SK-N-SH treated with all-trans-retinoic acid at 6 μM for 48 hours (cell line): ENCODE results near the gene JARID2.
A peak's percentile ranks its signal among the peaks of the same experiment; 100 is the strongest.

Experiments used
- ATAC-seq: fragments of 200-7000 bp; cut with Tn5 transposase; 3 replicates; pipeline ENCODE4 v1.9.1; 2020; ENCODE audit warnings: mild to moderate bottlenecking, moderate library complexity
- ARNTL ChIP-seq: fragments of 450-650 bp; formaldehyde crosslinking; IDR thresholded peaks from 2 replicates; pipeline ENCODE4 v1.5.0; 2020; ENCODE audit warnings: low read depth, mild to moderate bottlenecking, moderate library complexity, borderline replicate concordance
- BACH2 ChIP-seq: fragments of 250-450 bp; sonication (Bioruptor Pico); IDR thresholded peaks from 2 replicates; pipeline ENCODE4 v1.9.0; 2021; ENCODE audit warnings: mild to moderate bottlenecking, borderline replicate concordance
- CREB5 ChIP-seq: fragments of 250-450 bp; sonication (Bioruptor Pico); IDR thresholded peaks from 2 replicates; pipeline ENCODE4 v1.5.1; 2020; ENCODE audit warnings: low read depth, mild to moderate bottlenecking, moderate library complexity
- CSDC2 ChIP-seq: fragments of 250-450 bp; sonication (Bioruptor Pico); IDR thresholded peaks from 2 replicates; pipeline ENCODE4 v1.5.0; 2020; ENCODE audit warnings: mild to moderate bottlenecking, moderate library complexity
- CSRNP3 ChIP-seq: fragments of 250-450 bp; sonication (Bioruptor Pico); IDR thresholded peaks from 2 replicates; pipeline ENCODE4 v1.5.1; 2021; ENCODE audit warnings: mild to moderate bottlenecking, moderate library complexity
- ESRRG ChIP-seq: fragments of 250-450 bp; sonication (Bioruptor Pico); IDR thresholded peaks from 2 replicates; pipeline ENCODE4 v1.6.1; 2021; ENCODE audit warnings: mild to moderate bottlenecking
- GLIS3 ChIP-seq: fragments of 250-450 bp; sonication (Bioruptor Pico); IDR thresholded peaks from 2 replicates; pipeline ENCODE4 v1.5.0; 2020; ENCODE audit warnings: mild to moderate bottlenecking, moderate library complexity
- OSR1 ChIP-seq: fragments of 250-450 bp; sonication (Bioruptor Pico); IDR thresholded peaks from 2 replicates; pipeline ENCODE4 v1.8.0; 2022; ENCODE audit warnings: moderate library complexity, mild to moderate bottlenecking, inconsistent platforms
- PATZ1 ChIP-seq: fragments of 250-450 bp; sonication (Bioruptor Pico); IDR thresholded peaks from 2 replicates; pipeline ENCODE4 v1.8.0; 2020; ENCODE audit warnings: mild to moderate bottlenecking, moderate library complexity, borderline replicate concordance
- POU6F1 ChIP-seq: fragments of 250-450 bp; sonication (Bioruptor Pico); IDR thresholded peaks from 2 replicates; pipeline ENCODE4 v1.8.0; 2021; ENCODE audit warnings: low read depth, mild to moderate bottlenecking, moderate library complexity, borderline replicate concordance
- PPARA ChIP-seq: fragments of 250-450 bp; sonication (Bioruptor Pico); IDR thresholded peaks from 2 replicates; pipeline ENCODE4 v1.5.0; 2020; ENCODE audit warnings: mild to moderate bottlenecking, borderline replicate concordance
- RARB ChIP-seq: fragments of 250-450 bp; sonication (Bioruptor Pico); IDR thresholded peaks from 2 replicates; pipeline ENCODE4 v1.8.0; 2021; ENCODE audit warnings: mild to moderate bottlenecking, moderate library complexity
- SNAI2 ChIP-seq: fragments of 250-450 bp; sonication (Bioruptor Pico); IDR thresholded peaks from 2 replicates; pipeline ENCODE4 v1.5.0; 2020; ENCODE audit warnings: mild to moderate bottlenecking, moderate library complexity
- TCF4 ChIP-seq: fragments of 250-450 bp; sonication (Bioruptor Pico); IDR thresholded peaks from 2 replicates; pipeline ENCODE4 v1.8.0; 2021; ENCODE audit warnings: mild to moderate bottlenecking, moderate library complexity, borderline replicate concordance
- TOX ChIP-seq: fragments of 250-450 bp; sonication (Bioruptor Pico); IDR thresholded peaks from 2 replicates; pipeline ENCODE4 v1.8.0; 2021; ENCODE audit warnings: mild to moderate bottlenecking, moderate library complexity, borderline replicate concordance
- TSHZ2 ChIP-seq: fragments of 250-450 bp; sonication (Bioruptor Pico); IDR thresholded peaks from 2 replicates; pipeline ENCODE4 v1.5.0; 2020; ENCODE audit warnings: mild to moderate bottlenecking, moderate library complexity
- ZC3H10 ChIP-seq: fragments of 250-450 bp; sonication (Bioruptor Pico); IDR thresholded peaks from 2 replicates; pipeline ENCODE4 v1.5.1; 2021; ENCODE audit warnings: mild to moderate bottlenecking, moderate library complexity
- ZFP3 ChIP-seq: fragments of 250-450 bp; sonication (Bioruptor Pico); IDR thresholded peaks from 2 replicates; pipeline ENCODE4 v1.5.0; 2020; ENCODE audit warnings: mild to moderate bottlenecking, moderate library complexity
- ZFP30 ChIP-seq: fragments of 450-650 bp; formaldehyde crosslinking; IDR thresholded peaks from 2 replicates; pipeline ENCODE4 v1.5.0; 2022; ENCODE audit warnings: mild to moderate bottlenecking, moderate library complexity
- ZNF565 ChIP-seq: fragments of 450-650 bp; formaldehyde crosslinking; conservative IDR thresholded peaks from 2 replicates; pipeline ENCODE4 v1.5.0; 2020; ENCODE audit warnings: low read depth, mild to moderate bottlenecking, moderate library complexity
- ZNF8 ChIP-seq: fragments of 450-650 bp; formaldehyde crosslinking; IDR thresholded peaks from 2 replicates; pipeline ENCODE4 v1.5.0; 2020; ENCODE audit warnings: mild to moderate bottlenecking, moderate library complexity

The JARID2 gene

GRCh38 chr6:15499591-15499990, 253.7 kb downstream of the JARID2 start (continued):
- no peak for TF ChIP-seq OSR1 (CRISPR knock-in tag)
- TF ChIP-seq, all 23 proteins: peak for 0

- TF ChIP-seq ARNTL (no peak), TOX (CRISPR knock-in tag) (no peak), ZFP30 (no peak), ZNF8 (CRISPR knock-in tag) (no peak), BACH2 (no peak), ZNF565 (no peak), OSR1 (CRISPR knock-in tag) (no peak), PPARA (no peak), TCF4 (no peak), CSRNP3 (CRISPR knock-in tag) (no peak), ESRRG (CRISPR knock-in tag) (no peak), CSDC2 (CRISPR knock-in tag) (no peak), RARB (CRISPR knock-in tag) (no peak), GLIS3 (CRISPR knock-in tag) (no peak), ZC3H10 (no peak), ZFP3 (CRISPR knock-in tag) (no peak), PATZ1 (CRISPR knock-in tag) (no peak)
- ATAC-seq: no peak
These were observed 254.3 kb downstream of the JARID2 start for GRCh38 chr6:15500078-15500740.

- TF ChIP-seq TCF4: no peak
- TF ChIP-seq ZFP3 (CRISPR knock-in tag): no peak
- TF ChIP-seq SNAI2: no peak
- TF ChIP-seq PATZ1 (CRISPR knock-in tag): no peak
- TF ChIP-seq BACH2: no peak
- no peak for TF ChIP-seq ZFP30
- TF ChIP-seq GLIS3 (CRISPR knock-in tag): no peak
- TF ChIP-seq POU6F1 (CRISPR knock-in tag): no peak
- no peak for ATAC-seq
These were observed 255.3 kb downstream of the JARID2 start for GRCh38 chr6:15500901-15501825.

- ATAC-seq: peak; percentile 50
- TF ChIP-seq CREB5: no peak
- no peak for TF ChIP-seq TSHZ2 (CRISPR knock-in tag)
- no peak for TF ChIP-seq GLIS3 (CRISPR knock-in tag)
- TF ChIP-seq PPARA: no peak
These were observed 256.1 kb downstream of the JARID2 start for GRCh38 chr6:15501826-15502445.
